ENCODE data around the gene HK1.

DNA sequence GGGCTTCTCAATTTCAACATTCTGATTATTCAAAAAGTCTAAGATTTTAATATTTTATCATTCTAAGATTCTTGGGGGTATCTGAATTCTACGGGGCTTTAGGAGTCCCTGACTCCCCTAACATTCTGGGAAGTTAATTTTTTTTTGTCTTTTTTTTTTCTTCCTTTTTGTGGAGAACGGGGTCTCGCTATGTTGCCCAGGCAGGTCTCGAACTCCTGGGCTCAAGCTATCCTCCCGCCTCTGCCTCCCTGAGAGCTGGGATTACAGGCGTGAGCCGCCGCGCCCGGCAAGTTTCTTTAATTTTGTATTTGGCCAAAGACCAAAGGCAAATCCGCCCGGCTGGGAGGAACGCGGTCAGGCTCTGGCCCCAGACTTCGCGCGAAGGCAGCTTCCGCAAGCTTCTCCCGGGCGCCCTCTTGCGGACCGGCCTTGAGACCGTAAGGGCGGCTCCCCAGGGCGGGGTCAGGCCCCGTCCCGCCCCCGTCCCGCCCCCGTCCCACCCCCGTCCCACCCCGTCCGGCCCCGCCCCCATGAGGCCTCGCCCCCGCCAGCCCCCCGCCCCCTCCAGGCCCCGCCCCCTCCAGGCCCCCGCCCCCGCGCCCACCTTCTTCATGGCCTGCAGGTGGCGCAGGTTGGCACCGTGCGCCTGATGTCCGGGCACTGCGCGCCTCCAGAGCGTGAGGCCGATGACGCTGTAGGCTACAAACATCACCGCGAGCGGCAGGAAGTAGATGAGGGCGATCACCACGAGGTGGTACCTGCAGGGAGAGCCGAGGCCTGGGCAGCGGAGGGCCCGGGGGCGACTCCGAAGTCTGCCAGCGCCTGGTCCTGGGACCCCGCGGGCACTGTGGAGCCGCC lies 130.3 kb downstream of the HK1 start:
- TF ChIP-seq, protein P1, sequence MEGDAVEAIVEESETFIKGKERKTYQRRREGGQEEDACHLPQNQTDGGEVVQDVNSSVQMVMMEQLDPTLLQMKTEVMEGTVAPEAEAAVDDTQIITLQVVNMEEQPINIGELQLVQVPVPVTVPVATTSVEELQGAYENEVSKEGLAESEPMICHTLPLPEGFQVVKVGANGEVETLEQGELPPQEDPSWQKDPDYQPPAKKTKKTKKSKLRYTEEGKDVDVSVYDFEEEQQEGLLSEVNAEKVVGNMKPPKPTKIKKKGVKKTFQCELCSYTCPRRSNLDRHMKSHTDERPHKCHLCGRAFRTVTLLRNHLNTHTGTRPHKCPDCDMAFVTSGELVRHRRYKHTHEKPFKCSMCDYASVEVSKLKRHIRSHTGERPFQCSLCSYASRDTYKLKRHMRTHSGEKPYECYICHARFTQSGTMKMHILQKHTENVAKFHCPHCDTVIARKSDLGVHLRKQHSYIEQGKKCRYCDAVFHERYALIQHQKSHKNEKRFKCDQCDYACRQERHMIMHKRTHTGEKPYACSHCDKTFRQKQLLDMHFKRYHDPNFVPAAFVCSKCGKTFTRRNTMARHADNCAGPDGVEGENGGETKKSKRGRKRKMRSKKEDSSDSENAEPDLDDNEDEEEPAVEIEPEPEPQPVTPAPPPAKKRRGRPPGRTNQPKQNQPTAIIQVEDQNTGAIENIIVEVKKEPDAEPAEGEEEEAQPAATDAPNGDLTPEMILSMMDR (IDR thresholded peaks at IDR 0.05) = peak; percentile 47 to 86 (median 66)
- peak; percentile 44 to 52 for TF ChIP-seq POLR2A (IDR thresholded peaks at IDR 0.05)

Measured in uterus (tissue), 2 donors.